Measurements from ENCODE around the gene REC8. TPM values are rescaled to one million over a fixed set of nuclear protein-coding genes. Genes with fewer than 3 reads are reported as not detected.

REC8 gene
- total RNA-seq, 1 experiment from 2014 or later: 7.6 TPM

- TF ChIP-seq SRF (IDR thresholded peaks at IDR 0.05; ENCODE audit: low read depth) (no peak), CBX3 (IDR thresholded peaks at IDR 0.05; ENCODE audit: low read depth) (no peak), CEBPB (IDR thresholded peaks at IDR 0.05; ENCODE audit: low read depth) (no peak), MAX (IDR thresholded peaks at IDR 0.05) (no peak), ATF3 (IDR thresholded peaks at IDR 0.05) (no peak)
- Histone ChIP-seq H3K27ac (ENCODE audit: low read depth, low read length) (no peak overlapping the region), H4K20me1 (ENCODE audit: insufficient read depth) (no peaks in the 10 kb centered on the region), H3K9ac (ENCODE audit: low read length) (no peak overlapping the region), H3K9me3 (ENCODE audit: control insufficient read depth in 1 of 2, insufficient read depth in 1 of 2, low read depth in 1 of 2, low read length in 2 of 2) (no peaks in the 10 kb centered on the region), H3K4me3 (replicated peaks in 1 of 2; ENCODE audit: low read depth in 1 of 2, low read length in 2 of 2) (no peak overlapping the region), H2AFZ (ENCODE audit: low read depth, low read length, poor library complexity, severe bottlenecking) (no peak overlapping the region), H3K27me3 (ENCODE audit: insufficient read depth, low read length) (no peaks in the 10 kb centered on the region), H3K4me2 (ENCODE audit: low read length) (no peak overlapping the region), H3K4me1 (ENCODE audit: control insufficient read depth in 1 of 2, insufficient read depth in 2 of 2, low read length in 2 of 2) (peaks cover 7 to 9% of the 10 kb centered on the region in 2 experiments; a peak in 3 of 4 replicates), H3K79me2 (ENCODE audit: insufficient read depth, low read length) (peaks cover 1% of the 10 kb centered on the region; the same call in 1 of the 2 replicates), H3K9me2 (ENCODE audit: insufficient read depth) (no peaks in the 10 kb centered on the region), H3K36me3 (ENCODE audit: control insufficient read depth in 1 of 2, insufficient read depth in 2 of 2, low read length in 2 of 2) (no peaks in the 10 kb centered on the region)
- intact Hi-C loops (cut with micrococcal nuclease): no loop called here
- ATAC-seq (no peak), DNase-seq (ENCODE audit: low read depth, low spot score) (no peak)
- ChIA-PET RAD21 (ENCODE audit: low non-redundant PET in 1 of 2, low total read pairs in 2 of 2, uncharacterized antibody in 2 of 2, unreplicated experiment in 2 of 2) (no interaction called here), CTCF (no interaction called here), POLR2A (interaction anchor here (3.0 kb wide), 1 partner anchor 17 kb away, joined by 8 read pairs; the partner anchor contains the start of genes DCAF11 and NRL)
- BruUV-seq (replicated peaks): no TSS peak
Observed at GRCh38 chr14:24131549-24131966, 40.3 kb upstream of the REC8 start.

GRCh38 chr14:24132061-24132685, 39.7 kb upstream of the REC8 start:
- no peaks in the 10 kb centered on the region for H3K9me2 ChIP-seq (ENCODE audit: insufficient read depth)
- H3K4me3 ChIP-seq (replicated peaks in 1 of 2; ENCODE audit: low read depth in 1 of 2, low read length in 2 of 2): no peak overlapping the region
- H3K9me3 ChIP-seq (ENCODE audit: control insufficient read depth in 1 of 2, insufficient read depth in 1 of 2, low read depth in 1 of 2, low read length in 2 of 2): no peaks in the 10 kb centered on the region
- no peak overlapping the region for H3K4me2 ChIP-seq (ENCODE audit: low read length)
- RAD21 ChIA-PET (ENCODE audit: low non-redundant PET in 1 of 2, low total read pairs in 2 of 2, uncharacterized antibody in 2 of 2, unreplicated experiment in 2 of 2): no interaction called here
- no peak for ATAC-seq
- no peak for DNase-seq (ENCODE audit: low read depth, low spot score)
- H3K79me2 ChIP-seq (ENCODE audit: insufficient read depth, low read length): peaks cover 3% of the 10 kb centered on the region; the same call in 1 of the 2 replicates
- no peak overlapping the region for H2AFZ ChIP-seq (ENCODE audit: low read depth, low read length, poor library complexity, severe bottlenecking)
- CTCF ChIA-PET: no interaction called here
- H3K9ac ChIP-seq (ENCODE audit: low read length): no peak overlapping the region
- no peaks in the 10 kb centered on the region for H4K20me1 ChIP-seq (ENCODE audit: insufficient read depth)
- no TSS peak for BruUV-seq (replicated peaks)
- intact Hi-C loops (cut with micrococcal nuclease): no loop called here
- no peaks in the 10 kb centered on the region for H3K36me3 ChIP-seq (ENCODE audit: control insufficient read depth in 1 of 2, insufficient read depth in 2 of 2, low read length in 2 of 2)
- peaks cover 9 to 15% of the 10 kb centered on the region in 2 experiments; a peak in 3 of 4 replicates for H3K4me1 ChIP-seq (ENCODE audit: control insufficient read depth in 1 of 2, insufficient read depth in 2 of 2, low read length in 2 of 2)
- POLR2A ChIA-PET: no interaction called here
- H3K27me3 ChIP-seq (ENCODE audit: insufficient read depth, low read length): no peaks in the 10 kb centered on the region
- no peak for TF ChIP-seq SP1 (IDR thresholded peaks at IDR 0.05; ENCODE audit: low read depth)
- no peak for TF ChIP-seq POLR2AphosphoS5 (IDR thresholded peaks at IDR 0.05; ENCODE audit: low read depth, low read length)
- TF ChIP-seq SRF (IDR thresholded peaks at IDR 0.05; ENCODE audit: low read depth): no peak
- no peak for TF ChIP-seq ZBTB33 (IDR thresholded peaks at IDR 0.05; ENCODE audit: extremely low read depth, insufficient replicate concordance, low read length)
- no peak for TF ChIP-seq ZNF274 (IDR thresholded peaks at IDR 0.05; ENCODE audit: low read depth, low read length)
- TF ChIP-seq EZH2 (IDR thresholded peaks at IDR 0.05): no peak
- TF ChIP-seq ATF3 (IDR thresholded peaks at IDR 0.05): no peak
- no peak for TF ChIP-seq EZH2phosphoT487 (IDR thresholded peaks at IDR 0.05; ENCODE audit: borderline replicate concordance)
- no peak for TF ChIP-seq CBX3 (IDR thresholded peaks at IDR 0.05; ENCODE audit: low read depth)
- no peak for TF ChIP-seq POLR2A (IDR thresholded peaks at IDR 0.05; ENCODE audit: borderline replicate concordance, extremely low read depth, insufficient read depth, insufficient read length)
- TF ChIP-seq MAX (IDR thresholded peaks at IDR 0.05): no peak
- no peak for TF ChIP-seq RAD21 (IDR thresholded peaks at IDR 0.05; ENCODE audit: low read depth)
- TF ChIP-seq TCF7L2 (IDR thresholded peaks at IDR 0.05; ENCODE audit: borderline replicate concordance, extremely low read depth, insufficient read depth, insufficient read length): no peak
- no peak for TF ChIP-seq CEBPB (IDR thresholded peaks at IDR 0.05; ENCODE audit: low read depth)
- no peak overlapping the region for H3K27ac ChIP-seq (ENCODE audit: low read depth, low read length)

Data from HCT116 (cell line).